NT2/D1 (cell line): ENCODE results near the gene SLC19A2.

Source experiments
- DNase-seq: peaks from one replicate; pipeline ENCODE4 v3.0.0-alpha.2; 2011; ENCODE audit warnings: low read depth, low spot score
- H3K27me3 ChIP-seq: 2 replicates; pipeline ENCODE4 v1.6.0; 2011; ENCODE audit warnings: mild to moderate bottlenecking; ENCODE audit not compliant: insufficient read length, insufficient read depth
- H3K36me3 ChIP-seq: 2 replicates; pipeline ENCODE4 v1.6.1; 2011; ENCODE audit warnings: mild to moderate bottlenecking, low read length, mixed read lengths; ENCODE audit not compliant: insufficient read depth, insufficient read length
- H3K4me1 ChIP-seq: 2 replicates; pipeline ENCODE4 v1.5.1; 2011; ENCODE audit not compliant: insufficient read depth, insufficient read length
- H3K4me3 ChIP-seq: 2 replicates; pipeline ENCODE4 v1.5.1; 2011; ENCODE audit warnings: low read depth; ENCODE audit not compliant: insufficient read length
- H3K9ac ChIP-seq: 2 replicates; pipeline ENCODE4 v1.6.0; 2011; ENCODE audit warnings: low read depth; ENCODE audit not compliant: insufficient read length
- H3K9me3 ChIP-seq: 2 replicates; pipeline ENCODE4 v1.5.1; 2011; ENCODE audit warnings: mild to moderate bottlenecking, low read length; ENCODE audit not compliant: insufficient read depth
- SUZ12 ChIP-seq: IDR thresholded peaks from 2 replicates; pipeline ENCODE4 v1.6.1; 2011; ENCODE audit not compliant: insufficient read length, insufficient read depth; ENCODE audit errors: extremely low read depth
- YY1 ChIP-seq: IDR thresholded peaks from 2 replicates; pipeline ENCODE4 v1.6.1; 2011; ENCODE audit not compliant: insufficient read length, insufficient read depth
- ZNF274 ChIP-seq: IDR thresholded peaks from 2 replicates; pipeline ENCODE4 v1.6.1; 2011; ENCODE audit warnings: mild to moderate bottlenecking, low read depth, low read length

SLC19A2 gene

GRCh38 chr1:169421309-169421708, 64.4 kb downstream of the SLC19A2 start:
- no peaks in the 10 kb centered on the region for H3K27me3 ChIP-seq
- no peak overlapping the region for H3K9ac ChIP-seq
- no peak for DNase-seq
- TF ChIP-seq SUZ12, result no peak
- H3K9me3 ChIP-seq, result no peaks in the 10 kb centered on the region
- no peak overlapping the region for H3K4me3 ChIP-seq
- H3K4me1 ChIP-seq, result no peaks in the 10 kb centered on the region
- no peaks in the 10 kb centered on the region for H3K36me3 ChIP-seq

- no peak for TF ChIP-seq YY1
- no peak for TF ChIP-seq SUZ12
- no peak for TF ChIP-seq ZNF274
- H3K27me3 ChIP-seq, result no peaks in the 10 kb centered on the region
- H3K9me3 ChIP-seq, result no peaks in the 10 kb centered on the region
- peaks cover 3% of the 10 kb centered on the region for H3K36me3 ChIP-seq
- H3K4me3 ChIP-seq, result no peak overlapping the region
- H3K9ac ChIP-seq, result no peak overlapping the region
- no peak for DNase-seq
- H3K4me1 ChIP-seq, result no peaks in the 10 kb centered on the region
These were observed 70.8 kb downstream of the SLC19A2 start for GRCh38 chr1:169414952-169415351.
